Fibroblast of lung (primary cell): ENCODE results near the gene ANGPTL8. TPM values are rescaled to one million over a fixed set of nuclear protein-coding genes. Genes with fewer than 3 reads are reported as not detected.
A peak's percentile ranks its signal among the peaks of the same experiment; 100 is the strongest.

Experiments
- DNase-seq, 2 donors: peaks; one replicate each; pipeline versions ENCODE4 v3.0.0 to v3.0.0-alpha.2; 2010; ENCODE audit warnings: low read depth in 2 of 2
- H2AFZ ChIP-seq: 2 replicates; pipeline ENCODE4 v1.5.1; 2012; ENCODE audit warnings: low read length, control low read depth, inconsistent platforms
- H3K27ac ChIP-seq: 2 replicates; pipeline ENCODE4 v1.5.1; 2011; ENCODE audit warnings: low read length, control low read depth; ENCODE audit not compliant: insufficient read depth
- H3K27me3 ChIP-seq: 2 replicates; pipeline ENCODE4 v1.5.1; 2011; ENCODE audit warnings: mild to moderate bottlenecking, low read length; ENCODE audit not compliant: control insufficient read depth, insufficient read depth
- H3K36me3 ChIP-seq: 2 replicates; pipeline ENCODE4 v1.5.1; 2011; ENCODE audit warnings: low read length; ENCODE audit not compliant: control insufficient read depth, insufficient read depth
- H3K4me1 ChIP-seq: 2 replicates; pipeline ENCODE4 v1.5.1; 2011; ENCODE audit warnings: low read length; ENCODE audit not compliant: control insufficient read depth, insufficient read depth; ENCODE audit errors: extremely low read depth
- H3K4me2 ChIP-seq: 2 replicates; pipeline ENCODE4 v1.5.1; 2011; ENCODE audit warnings: low read length, control low read depth; ENCODE audit not compliant: insufficient read depth; ENCODE audit errors: extremely low read depth
- H3K4me3 ChIP-seq, 4 experiments: fragments of 200-600 bp in 1 of 4; sonication (generic) in 1 of 4; replicated peaks in 1 of 4; 2 replicates each; pipeline ENCODE4 v1.5.1; 2011 to 2016; ENCODE audit warnings: low read length in 4 of 4, low read depth in 3 of 4, mild to moderate bottlenecking in 3 of 4, control low read depth in 2 of 4, inconsistent platforms in 1 of 4, mixed read lengths in 1 of 4; ENCODE audit not compliant: insufficient read depth in 1 of 4; ENCODE audit errors: control extremely low read depth in 1 of 4
- H3K79me2 ChIP-seq: 2 replicates; pipeline ENCODE4 v1.5.1; 2012; ENCODE audit warnings: mild to moderate bottlenecking, low read length, inconsistent platforms; ENCODE audit not compliant: control insufficient read depth, insufficient read depth
- H3K9ac ChIP-seq: 2 replicates; pipeline ENCODE4 v1.5.1; 2011; ENCODE audit warnings: mild to moderate bottlenecking, low read length, control low read depth; ENCODE audit not compliant: insufficient read depth
- H3K9me3 ChIP-seq: 2 replicates; pipeline ENCODE4 v1.5.1; 2012; ENCODE audit warnings: low read depth, low read length; ENCODE audit not compliant: control insufficient read depth, insufficient read depth
- H4K20me1 ChIP-seq: 2 replicates; pipeline ENCODE4 v1.5.1; 2011; ENCODE audit warnings: low read length; ENCODE audit not compliant: control insufficient read depth, insufficient read depth; ENCODE audit errors: extremely low read depth
- EZH2 ChIP-seq: IDR thresholded peaks from 2 replicates; pipeline ENCODE4 v1.5.1; 2012; ENCODE audit warnings: low read length, control low read depth, mild to moderate bottlenecking; ENCODE audit errors: missing control alignments
- polyA plus RNA-seq, 2 donors: library from polyadenylated mRNA; depleted of rRNA in 1 of 2; stranded (reverse) in 1 of 2; unstranded in 1 of 2; fragments of >200 nt; gene quantifications; 2 replicates each; pipeline ENCODE4 v1.2.1, GENCODE V29; 2011 to 2012; ENCODE audit warnings: missing spikeins in 1 of 2
- total RNA-seq: library from RNA; depleted of rRNA; stranded (reverse); fragments of >200 nt; gene quantifications from 2 replicates; pipeline ENCODE4 v1.2.1, GENCODE V29; 2014
- TF ChIP-seq, protein P1 (sequence below), 2 donors: IDR thresholded peaks in 1 of 2; conservative IDR thresholded peaks in 1 of 2; 1 replicate in 1 of 2; 2 replicates in 1 of 2; pipeline ENCODE4 v1.5.1; 2011 to 2012; ENCODE audit warnings: low read length in 2 of 2, control low read depth in 1 of 2, inconsistent platforms in 1 of 2, low read depth in 1 of 2, mild to moderate bottlenecking in 1 of 2

ANGPTL8 gene
- total and polyA plus RNA-seq, 2 donors (not counting 1 experiment from before 2014, with no cell fraction given) = not detected

DNA sequence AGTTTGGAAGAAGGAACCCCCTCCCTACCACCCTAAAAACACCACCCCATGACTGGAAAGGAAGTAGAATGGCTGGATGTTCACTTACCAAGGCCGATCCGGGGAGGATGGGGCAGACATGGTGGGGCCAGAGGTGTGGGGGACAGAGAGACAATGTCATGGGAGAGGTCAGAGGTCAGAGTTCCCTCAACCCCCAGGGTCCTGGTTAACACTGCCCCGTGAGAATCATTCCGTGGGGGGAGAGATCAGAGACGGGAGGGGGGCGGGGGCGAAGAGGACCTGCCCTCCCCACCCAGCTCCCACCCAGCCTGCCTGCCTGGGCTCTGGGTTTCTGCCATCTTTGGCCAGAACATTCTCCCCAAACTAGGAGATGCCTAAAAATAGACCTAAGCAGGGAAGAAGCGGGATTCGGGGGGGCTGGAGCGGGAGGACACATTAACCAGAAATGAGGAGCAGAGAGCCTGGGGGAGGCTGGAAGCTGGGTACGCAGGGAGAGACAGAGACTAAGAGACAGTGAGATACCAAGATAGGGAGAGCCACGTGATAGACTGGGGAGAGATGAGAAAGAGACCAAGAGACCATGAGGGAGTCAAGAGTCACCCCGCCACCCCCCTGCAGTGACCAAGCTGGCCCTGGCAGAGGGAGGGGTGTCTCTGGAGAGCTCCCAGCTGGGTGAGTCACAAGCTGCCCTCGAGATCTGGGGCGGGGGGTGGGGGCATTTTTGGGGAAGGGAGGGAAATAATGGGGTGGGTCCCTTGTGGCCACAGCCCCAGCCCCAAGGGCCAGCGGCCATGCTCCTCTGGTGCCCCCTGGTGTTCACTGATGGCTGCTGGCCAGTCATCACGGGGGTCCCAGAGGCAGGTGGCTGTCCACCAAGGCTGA is 36.0 kb upstream of the ANGPTL8 start:
- peak; percentile 77 to 97 for DNase-seq
- Histone ChIP-seq H3K4me1 (peaks cover 24% of the 10 kb centered on the region), H3K4me2 (peak overlapping the region; percentile 59), H3K4me3 (no peak overlapping the region), H3K79me2 (no peaks in the 10 kb centered on the region), H4K20me1 (no peaks in the 10 kb centered on the region), H3K27me3 (no peaks in the 10 kb centered on the region), H3K9ac (peak overlapping the region; percentile 53), H3K27ac (peak overlapping the region; percentile 85), H2AFZ (peak overlapping the region; percentile 23), H3K9me3 (no peaks in the 10 kb centered on the region), H3K36me3 (no peaks in the 10 kb centered on the region)
- TF ChIP-seq EZH2 = no peak
- TF ChIP-seq, protein P1, sequence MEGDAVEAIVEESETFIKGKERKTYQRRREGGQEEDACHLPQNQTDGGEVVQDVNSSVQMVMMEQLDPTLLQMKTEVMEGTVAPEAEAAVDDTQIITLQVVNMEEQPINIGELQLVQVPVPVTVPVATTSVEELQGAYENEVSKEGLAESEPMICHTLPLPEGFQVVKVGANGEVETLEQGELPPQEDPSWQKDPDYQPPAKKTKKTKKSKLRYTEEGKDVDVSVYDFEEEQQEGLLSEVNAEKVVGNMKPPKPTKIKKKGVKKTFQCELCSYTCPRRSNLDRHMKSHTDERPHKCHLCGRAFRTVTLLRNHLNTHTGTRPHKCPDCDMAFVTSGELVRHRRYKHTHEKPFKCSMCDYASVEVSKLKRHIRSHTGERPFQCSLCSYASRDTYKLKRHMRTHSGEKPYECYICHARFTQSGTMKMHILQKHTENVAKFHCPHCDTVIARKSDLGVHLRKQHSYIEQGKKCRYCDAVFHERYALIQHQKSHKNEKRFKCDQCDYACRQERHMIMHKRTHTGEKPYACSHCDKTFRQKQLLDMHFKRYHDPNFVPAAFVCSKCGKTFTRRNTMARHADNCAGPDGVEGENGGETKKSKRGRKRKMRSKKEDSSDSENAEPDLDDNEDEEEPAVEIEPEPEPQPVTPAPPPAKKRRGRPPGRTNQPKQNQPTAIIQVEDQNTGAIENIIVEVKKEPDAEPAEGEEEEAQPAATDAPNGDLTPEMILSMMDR (conservative IDR thresholded peaks at IDR 0.05 in 1 of 2, IDR thresholded peaks at IDR 0.05 in 1 of 2; ENCODE audit: low read depth in 1 of 2, low read length in 2 of 2) = peak; percentile 79 to 87

DNA sequence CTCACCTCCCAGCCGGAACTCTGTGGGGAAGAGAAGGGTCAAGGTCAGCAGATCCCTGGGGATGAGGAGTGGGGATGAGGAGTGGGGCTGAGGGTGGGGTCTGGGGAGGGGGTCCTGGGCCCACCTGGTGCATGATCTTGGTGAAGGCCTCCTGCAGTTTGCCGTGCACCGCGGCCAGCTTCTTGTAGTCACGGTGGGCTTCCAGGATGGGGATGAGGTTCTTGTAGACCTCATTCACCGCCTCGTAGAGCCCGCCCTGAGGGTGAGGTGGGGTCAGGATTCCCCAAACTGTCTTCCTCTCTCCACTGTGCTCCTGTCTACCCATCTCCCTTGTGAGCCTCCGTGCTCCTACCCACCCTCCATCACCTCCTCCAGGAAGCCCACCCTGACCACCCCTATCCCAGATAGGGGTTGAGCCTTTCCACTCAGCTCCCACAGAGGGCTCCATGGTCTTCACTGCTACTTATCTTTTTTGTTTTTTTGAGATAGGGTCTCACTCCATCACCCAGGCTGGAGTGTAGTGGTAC is 35.3 kb upstream of the ANGPTL8 start:
- Histone ChIP-seq H3K9me3 (no peaks in the 10 kb centered on the region), H2AFZ (no peak overlapping the region), H3K4me1 (peaks cover 24% of the 10 kb centered on the region), H3K9ac (no peak overlapping the region), H3K27me3 (no peaks in the 10 kb centered on the region), H3K79me2 (no peaks in the 10 kb centered on the region), H3K4me2 (no peak overlapping the region), H4K20me1 (no peaks in the 10 kb centered on the region), H3K27ac (no peak overlapping the region), H3K36me3 (no peaks in the 10 kb centered on the region), H3K4me3 (no peak overlapping the region)
- DNase-seq = no peak
- no peak for TF ChIP-seq EZH2
- TF ChIP-seq, protein P1 (conservative IDR thresholded peaks at IDR 0.05 in 1 of 2, IDR thresholded peaks at IDR 0.05 in 1 of 2; ENCODE audit: low read depth in 1 of 2, low read length in 2 of 2) = no peak

DNA sequence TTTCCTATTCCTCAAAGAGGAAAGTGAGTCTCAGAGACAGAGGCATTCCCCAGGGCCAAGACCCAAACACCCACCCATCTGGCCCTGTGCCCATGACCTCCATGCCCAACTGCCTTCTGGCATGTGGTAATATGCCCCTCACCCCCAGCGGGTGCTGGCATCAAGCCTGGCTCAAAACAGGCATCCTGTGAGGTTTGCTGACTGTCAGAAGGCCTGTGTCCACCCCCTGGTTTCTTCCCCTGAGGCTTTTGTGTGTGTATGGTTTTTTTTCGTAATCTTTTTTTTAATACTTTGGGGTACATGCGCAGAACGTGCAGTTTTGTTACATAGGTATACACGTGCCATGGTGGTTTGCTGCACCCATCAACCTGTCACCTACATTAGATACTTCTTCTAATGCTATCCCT is 34.5 kb upstream of the ANGPTL8 start:
- no peak overlapping the region for H3K4me3 ChIP-seq
- no peaks in the 10 kb centered on the region for H4K20me1 ChIP-seq
- H3K9ac ChIP-seq = no peak overlapping the region
- H3K4me2 ChIP-seq = no peak overlapping the region
- H3K79me2 ChIP-seq = no peaks in the 10 kb centered on the region
- H3K27ac ChIP-seq = no peak overlapping the region
- no peak overlapping the region for H2AFZ ChIP-seq
- H3K36me3 ChIP-seq = no peaks in the 10 kb centered on the region
- H3K9me3 ChIP-seq = no peaks in the 10 kb centered on the region
- TF ChIP-seq EZH2 = no peak
- TF ChIP-seq, protein P1 (conservative IDR thresholded peaks at IDR 0.05 in 1 of 2, IDR thresholded peaks at IDR 0.05 in 1 of 2; ENCODE audit: low read depth in 1 of 2, low read length in 2 of 2) = no peak
- DNase-seq = no peak
- peaks cover 24% of the 10 kb centered on the region for H3K4me1 ChIP-seq
- no peaks in the 10 kb centered on the region for H3K27me3 ChIP-seq
